ENCODE measurements around the gene SIM1.
A peak's percentile ranks its signal among the peaks of the same experiment; 100 is the strongest.

The SIM1 gene

DNA sequence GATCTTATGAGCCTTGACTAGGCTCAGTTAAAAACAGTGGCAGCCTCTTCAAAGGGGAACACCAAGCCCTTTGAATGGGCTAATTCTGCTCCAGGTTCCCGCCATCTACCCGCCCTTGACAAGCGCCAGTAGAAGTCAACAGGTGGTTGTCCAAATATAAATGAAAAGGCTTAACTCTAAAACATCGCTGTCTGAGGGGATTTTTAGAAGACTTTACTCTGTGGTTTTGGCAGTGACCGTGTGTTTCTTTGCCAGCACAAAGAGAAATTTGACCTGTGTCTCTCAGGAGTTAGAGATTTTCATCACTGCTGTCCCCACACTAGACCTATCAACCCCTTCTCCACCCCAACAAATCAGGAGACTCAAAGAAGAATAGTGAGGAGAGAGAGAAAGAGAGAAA is 19.8 kb upstream of the SIM1 start:
- TF ChIP-seq, protein P1, sequence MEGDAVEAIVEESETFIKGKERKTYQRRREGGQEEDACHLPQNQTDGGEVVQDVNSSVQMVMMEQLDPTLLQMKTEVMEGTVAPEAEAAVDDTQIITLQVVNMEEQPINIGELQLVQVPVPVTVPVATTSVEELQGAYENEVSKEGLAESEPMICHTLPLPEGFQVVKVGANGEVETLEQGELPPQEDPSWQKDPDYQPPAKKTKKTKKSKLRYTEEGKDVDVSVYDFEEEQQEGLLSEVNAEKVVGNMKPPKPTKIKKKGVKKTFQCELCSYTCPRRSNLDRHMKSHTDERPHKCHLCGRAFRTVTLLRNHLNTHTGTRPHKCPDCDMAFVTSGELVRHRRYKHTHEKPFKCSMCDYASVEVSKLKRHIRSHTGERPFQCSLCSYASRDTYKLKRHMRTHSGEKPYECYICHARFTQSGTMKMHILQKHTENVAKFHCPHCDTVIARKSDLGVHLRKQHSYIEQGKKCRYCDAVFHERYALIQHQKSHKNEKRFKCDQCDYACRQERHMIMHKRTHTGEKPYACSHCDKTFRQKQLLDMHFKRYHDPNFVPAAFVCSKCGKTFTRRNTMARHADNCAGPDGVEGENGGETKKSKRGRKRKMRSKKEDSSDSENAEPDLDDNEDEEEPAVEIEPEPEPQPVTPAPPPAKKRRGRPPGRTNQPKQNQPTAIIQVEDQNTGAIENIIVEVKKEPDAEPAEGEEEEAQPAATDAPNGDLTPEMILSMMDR (IDR thresholded peaks at IDR 0.05; ENCODE audit: insufficient read depth, low read depth, low read length, missing control alignments) = no peak
- DNase-seq (ENCODE audit: low read depth) = no peak
- no peak overlapping the region for H3K4me3 ChIP-seq (ENCODE audit: low read length)

GRCh38 chr6:100482698-100483097 is 18.0 kb upstream of the SIM1 start:
- no peak overlapping the region for H3K4me3 ChIP-seq (ENCODE audit: low read length)
- DNase-seq (ENCODE audit: low read depth) = no peak
- TF ChIP-seq, protein P1 (IDR thresholded peaks at IDR 0.05; ENCODE audit: insufficient read depth, low read depth, low read length, missing control alignments) = no peak

DNA sequence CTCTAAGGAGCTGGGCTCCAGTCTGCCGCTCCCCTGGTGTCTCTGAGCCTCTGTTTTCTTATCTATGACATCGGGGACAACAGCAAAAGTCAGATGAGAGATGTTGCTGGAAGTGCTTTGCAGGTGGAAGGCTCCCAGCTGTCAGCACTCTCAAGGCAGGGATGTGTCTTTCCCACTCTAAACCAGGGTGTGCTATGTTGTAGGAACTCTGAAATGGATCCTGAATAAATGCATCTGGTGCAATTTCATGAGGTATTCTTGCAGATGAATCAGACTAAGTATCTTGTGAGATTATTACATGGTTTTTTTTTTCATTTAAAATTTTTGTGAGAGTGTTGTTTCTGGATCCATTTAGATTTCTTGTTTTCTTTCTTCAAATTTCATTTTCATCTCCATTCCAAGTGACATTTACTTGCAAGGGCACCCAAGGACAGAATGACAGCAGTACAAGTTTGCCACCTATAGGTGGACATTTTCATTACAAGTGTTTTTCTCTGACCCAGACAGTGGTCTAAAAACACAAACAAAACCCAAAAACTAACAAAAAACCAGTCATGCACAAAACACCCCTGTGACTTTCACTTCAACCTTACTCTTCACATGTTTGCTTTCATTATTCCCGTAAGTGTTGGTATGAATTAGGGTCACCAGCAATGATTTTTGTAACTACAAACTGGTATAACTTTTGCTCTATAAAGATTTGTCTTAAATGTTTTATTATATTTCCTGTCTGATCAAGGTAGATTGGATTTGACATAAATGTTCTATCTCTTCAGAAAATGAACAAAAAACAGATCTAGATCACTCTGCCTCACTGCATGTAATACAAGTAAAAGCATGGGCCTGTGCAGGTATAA is 14.7 kb upstream of the SIM1 start:
- peak; percentile 53 for DNase-seq (ENCODE audit: low read depth)
- TF ChIP-seq, protein P1 (IDR thresholded peaks at IDR 0.05; ENCODE audit: insufficient read depth, low read depth, low read length, missing control alignments) = peak; percentile 77
- no peak overlapping the region for H3K4me3 ChIP-seq (ENCODE audit: low read length)

- DNase-seq (ENCODE audit: low read depth) = peak; percentile 60
- TF ChIP-seq, protein P1 (IDR thresholded peaks at IDR 0.05; ENCODE audit: insufficient read depth, low read depth, low read length, missing control alignments) = no peak
- no peak overlapping the region for H3K4me3 ChIP-seq (ENCODE audit: low read length)
These were observed 11.0 kb upstream of the SIM1 start for GRCh38 chr6:100475554-100476320.

DNA sequence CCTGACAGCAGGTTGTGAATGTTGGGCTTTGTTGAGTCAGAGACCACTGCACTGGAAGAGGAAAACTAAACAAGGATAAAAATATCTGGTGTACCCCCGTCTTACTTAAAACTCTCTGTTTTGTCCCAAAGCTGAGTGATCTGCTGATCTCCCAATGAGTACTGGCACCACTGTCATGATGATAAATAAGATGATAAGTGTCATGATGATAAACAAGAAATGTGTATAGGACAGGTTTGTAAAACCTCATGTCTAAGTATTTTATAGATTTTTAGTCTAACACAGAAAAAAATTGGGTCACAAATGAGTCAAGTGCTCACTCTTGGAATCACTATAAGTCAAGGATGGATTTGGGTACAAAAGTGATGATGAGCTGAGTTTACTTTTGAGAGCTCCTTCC is 8.5 kb upstream of the SIM1 start:
- no peak overlapping the region for H3K4me3 ChIP-seq (ENCODE audit: low read length)
- DNase-seq (ENCODE audit: low read depth) = no peak
- TF ChIP-seq, protein P1 (IDR thresholded peaks at IDR 0.05; ENCODE audit: insufficient read depth, low read depth, low read length, missing control alignments) = no peak

GRCh38 chr6:100472674-100473073 is 8.0 kb upstream of the SIM1 start:
- H3K4me3 ChIP-seq (ENCODE audit: low read length) = no peak overlapping the region
- peak; percentile 85 for DNase-seq (ENCODE audit: low read depth)
- TF ChIP-seq, protein P1 (IDR thresholded peaks at IDR 0.05; ENCODE audit: insufficient read depth, low read depth, low read length, missing control alignments) = no peak
